Measurements from ENCODE around the gene GCNT3. TPM values are rescaled to one million over a fixed set of nuclear protein-coding genes. Genes with fewer than 3 reads are reported as not detected.

Gene GCNT3
- not detected in 2 replicates for total RNA-seq (2014; rRNA removed; shearing (Covaris generic); ENCODE audit: low replicate concordance)

GRCh38 chr15:59611276-59612260 is at the start of gene GCNT3:
GCNT3 (plus strand) TSS chr15:59611783; CDS start chr15:59618239, 6,456 bp downstream.
- Histone ChIP-seq H2AFZ (ENCODE audit: low read length) (no peak within 1 kb of the TSS), H3K4me1 (ENCODE audit: low read length) (peaks cover 7% of the 10 kb centered on the region; the same call in 1 of the 2 replicates), H3K4me2 (ENCODE audit: low read depth, low read length, poor library complexity, severe bottlenecking) (no peak within 1 kb of the TSS), H3K9me3 (ENCODE audit: low read length) (no peaks in the 10 kb centered on the region), H3K4me3 (ENCODE audit: low read length) (no peak within 1 kb of the TSS), H3K36me3 (ENCODE audit: insufficient read depth, low read length) (no peaks in the 10 kb centered on the region), H3K79me2 (ENCODE audit: low read length) (no peaks in the 10 kb centered on the region), H4K20me1 (ENCODE audit: insufficient read depth, low read depth, low read length) (no peaks in the 10 kb centered on the region), H3K27ac (ENCODE audit: low read length) (no peak within 1 kb of the TSS), H3K9ac (ENCODE audit: low read length) (no peak within 1 kb of the TSS), H3K9me2 (replicated peaks; ENCODE audit: insufficient read depth, low read length) (no peaks in the 10 kb centered on the region), H3K27me3 (ENCODE audit: low read length) (no peaks in the 10 kb centered on the region)
- no peak for DNase-seq

GRCh38 chr15:59562448-59563186 is 49.0 kb upstream of the GCNT3 start:
- Histone ChIP-seq H3K9ac (ENCODE audit: low read length) (no peak overlapping the region), H3K9me3 (ENCODE audit: low read length) (no peaks in the 10 kb centered on the region), H4K20me1 (ENCODE audit: insufficient read depth, low read depth, low read length) (no peaks in the 10 kb centered on the region), H3K4me2 (ENCODE audit: low read depth, low read length, poor library complexity, severe bottlenecking) (no peak overlapping the region), H3K79me2 (ENCODE audit: low read length) (no peaks in the 10 kb centered on the region), H3K9me2 (replicated peaks; ENCODE audit: insufficient read depth, low read length) (no peaks in the 10 kb centered on the region), H3K4me1 (ENCODE audit: low read length) (no peaks in the 10 kb centered on the region), H3K36me3 (ENCODE audit: insufficient read depth, low read length) (no peaks in the 10 kb centered on the region), H3K27ac (ENCODE audit: low read length) (no peak overlapping the region), H3K4me3 (ENCODE audit: low read length) (no peak overlapping the region), H3K27me3 (ENCODE audit: low read length) (no peaks in the 10 kb centered on the region), H2AFZ (ENCODE audit: low read length) (no peak overlapping the region)
- DNase-seq = no peak

GRCh38 chr15:59565299-59565698 is 46.3 kb upstream of the GCNT3 start:
- Histone ChIP-seq H3K4me2 (ENCODE audit: low read depth, low read length, poor library complexity, severe bottlenecking) (no peak overlapping the region), H2AFZ (ENCODE audit: low read length) (no peak overlapping the region), H3K79me2 (ENCODE audit: low read length) (no peaks in the 10 kb centered on the region), H3K9me2 (replicated peaks; ENCODE audit: insufficient read depth, low read length) (no peaks in the 10 kb centered on the region), H4K20me1 (ENCODE audit: insufficient read depth, low read depth, low read length) (no peaks in the 10 kb centered on the region), H3K4me1 (ENCODE audit: low read length) (no peaks in the 10 kb centered on the region), H3K9ac (ENCODE audit: low read length) (no peak overlapping the region), H3K4me3 (ENCODE audit: low read length) (no peak overlapping the region), H3K27me3 (ENCODE audit: low read length) (no peaks in the 10 kb centered on the region), H3K9me3 (ENCODE audit: low read length) (no peaks in the 10 kb centered on the region), H3K36me3 (ENCODE audit: insufficient read depth, low read length) (no peaks in the 10 kb centered on the region), H3K27ac (ENCODE audit: low read length) (no peak overlapping the region)
- DNase-seq = no peak

GRCh38 chr15:59567324-59567723 is 44.3 kb upstream of the GCNT3 start:
- no peaks in the 10 kb centered on the region for H3K4me1 ChIP-seq (ENCODE audit: low read length)
- DNase-seq = no peak
- H3K27me3 ChIP-seq (ENCODE audit: low read length) = no peaks in the 10 kb centered on the region
- no peak overlapping the region for H3K9ac ChIP-seq (ENCODE audit: low read length)
- no peaks in the 10 kb centered on the region for H3K9me3 ChIP-seq (ENCODE audit: low read length)
- no peaks in the 10 kb centered on the region for H3K79me2 ChIP-seq (ENCODE audit: low read length)
- H3K4me3 ChIP-seq (ENCODE audit: low read length) = no peak overlapping the region
- no peak overlapping the region for H2AFZ ChIP-seq (ENCODE audit: low read length)
- H3K27ac ChIP-seq (ENCODE audit: low read length) = no peak overlapping the region
- no peak overlapping the region for H3K4me2 ChIP-seq (ENCODE audit: low read depth, low read length, poor library complexity, severe bottlenecking)
- no peaks in the 10 kb centered on the region for H3K36me3 ChIP-seq (ENCODE audit: insufficient read depth, low read length)
- no peaks in the 10 kb centered on the region for H3K9me2 ChIP-seq (replicated peaks; ENCODE audit: insufficient read depth, low read length)
- no peaks in the 10 kb centered on the region for H4K20me1 ChIP-seq (ENCODE audit: insufficient read depth, low read depth, low read length)

GRCh38 chr15:59569477-59569876 is 42.1 kb upstream of the GCNT3 start:
- no peak for DNase-seq
- Histone ChIP-seq H3K9ac (ENCODE audit: low read length) (no peak overlapping the region), H3K79me2 (ENCODE audit: low read length) (no peaks in the 10 kb centered on the region)

GRCh38 chr15:59570315-59570714 is 41.3 kb upstream of the GCNT3 start:
- no peak for DNase-seq
- Histone ChIP-seq H3K36me3 (ENCODE audit: insufficient read depth, low read length) (no peaks in the 10 kb centered on the region), H3K9ac (ENCODE audit: low read length) (no peak overlapping the region), H4K20me1 (ENCODE audit: insufficient read depth, low read depth, low read length) (no peaks in the 10 kb centered on the region), H2AFZ (ENCODE audit: low read length) (no peak overlapping the region), H3K4me2 (ENCODE audit: low read depth, low read length, poor library complexity, severe bottlenecking) (no peak overlapping the region), H3K27ac (ENCODE audit: low read length) (no peak overlapping the region), H3K9me3 (ENCODE audit: low read length) (no peaks in the 10 kb centered on the region), H3K4me1 (ENCODE audit: low read length) (no peaks in the 10 kb centered on the region), H3K4me3 (ENCODE audit: low read length) (no peak overlapping the region), H3K79me2 (ENCODE audit: low read length) (no peaks in the 10 kb centered on the region), H3K9me2 (replicated peaks; ENCODE audit: insufficient read depth, low read length) (no peaks in the 10 kb centered on the region), H3K27me3 (ENCODE audit: low read length) (no peaks in the 10 kb centered on the region)

More at GRCh38 chr15:59569477-59569876, 42.1 kb upstream of the GCNT3 start:
- no peak overlapping the region for H3K4me3 ChIP-seq (ENCODE audit: low read length)
- no peaks in the 10 kb centered on the region for H3K27me3 ChIP-seq (ENCODE audit: low read length)
- no peaks in the 10 kb centered on the region for H3K9me2 ChIP-seq (replicated peaks; ENCODE audit: insufficient read depth, low read length)
- H4K20me1 ChIP-seq (ENCODE audit: insufficient read depth, low read depth, low read length) = no peaks in the 10 kb centered on the region
- H3K36me3 ChIP-seq (ENCODE audit: insufficient read depth, low read length) = no peaks in the 10 kb centered on the region
- H3K4me1 ChIP-seq (ENCODE audit: low read length) = no peaks in the 10 kb centered on the region
- no peaks in the 10 kb centered on the region for H3K9me3 ChIP-seq (ENCODE audit: low read length)
- H3K27ac ChIP-seq (ENCODE audit: low read length) = no peak overlapping the region
- H2AFZ ChIP-seq (ENCODE audit: low read length) = no peak overlapping the region
- no peak overlapping the region for H3K4me2 ChIP-seq (ENCODE audit: low read depth, low read length, poor library complexity, severe bottlenecking)

- H3K4me2 ChIP-seq (ENCODE audit: low read depth, low read length, poor library complexity, severe bottlenecking) = no peak overlapping the region
- no peaks in the 10 kb centered on the region for H3K9me2 ChIP-seq (replicated peaks; ENCODE audit: insufficient read depth, low read length)
- DNase-seq = no peak
- H3K9me3 ChIP-seq (ENCODE audit: low read length) = no peaks in the 10 kb centered on the region
- no peaks in the 10 kb centered on the region for H3K27me3 ChIP-seq (ENCODE audit: low read length)
- H3K36me3 ChIP-seq (ENCODE audit: insufficient read depth, low read length) = no peaks in the 10 kb centered on the region
- H3K4me1 ChIP-seq (ENCODE audit: low read length) = no peaks in the 10 kb centered on the region
- no peak overlapping the region for H2AFZ ChIP-seq (ENCODE audit: low read length)
- no peaks in the 10 kb centered on the region for H4K20me1 ChIP-seq (ENCODE audit: insufficient read depth, low read depth, low read length)
- no peaks in the 10 kb centered on the region for H3K79me2 ChIP-seq (ENCODE audit: low read length)
- no peak overlapping the region for H3K27ac ChIP-seq (ENCODE audit: low read length)
- no peak overlapping the region for H3K9ac ChIP-seq (ENCODE audit: low read length)
- no peak overlapping the region for H3K4me3 ChIP-seq (ENCODE audit: low read length)
Measured at GRCh38 chr15:59571606-59572005, 40.0 kb upstream of the GCNT3 start.

GRCh38 chr15:59583088-59583487 is 28.5 kb upstream of the GCNT3 start:
- no peaks in the 10 kb centered on the region for H4K20me1 ChIP-seq (ENCODE audit: insufficient read depth, low read depth, low read length)
- no peak overlapping the region for H3K9ac ChIP-seq (ENCODE audit: low read length)
- no peaks in the 10 kb centered on the region for H3K9me2 ChIP-seq (replicated peaks; ENCODE audit: insufficient read depth, low read length)
- H3K27ac ChIP-seq (ENCODE audit: low read length) = no peak overlapping the region
- no peaks in the 10 kb centered on the region for H3K79me2 ChIP-seq (ENCODE audit: low read length)
- no peaks in the 10 kb centered on the region for H3K9me3 ChIP-seq (ENCODE audit: low read length)
- no peak overlapping the region for H2AFZ ChIP-seq (ENCODE audit: low read length)
- no peak overlapping the region for H3K4me2 ChIP-seq (ENCODE audit: low read depth, low read length, poor library complexity, severe bottlenecking)
- no peaks in the 10 kb centered on the region for H3K36me3 ChIP-seq (ENCODE audit: insufficient read depth, low read length)
- H3K27me3 ChIP-seq (ENCODE audit: low read length) = no peaks in the 10 kb centered on the region
- no peak for DNase-seq
- H3K4me1 ChIP-seq (ENCODE audit: low read length) = no peaks in the 10 kb centered on the region
- H3K4me3 ChIP-seq (ENCODE audit: low read length) = no peak overlapping the region

Measured in Karpas-422 (cell line).